Mesenchymal stem cell (in vitro differentiated cells and primary cell): ENCODE results near the gene CNBP.
"Not testable (repeated sequence)": the region's sequence is repeated elsewhere in the genome, so short reads cannot be mapped to it uniquely, and the experiment has no call there.

ENCODE experiments used
- DNase-seq: peaks from one replicate; pipeline ENCODE4 v3.0.0-alpha.2; 2013
- H2AFZ ChIP-seq: one replicate; pipeline ENCODE4 v1.6.1; 2013; ENCODE audit warnings: low read depth, mild to moderate bottlenecking, control low read depth, inconsistent platforms, low read length, moderate library complexity
- H2AK5ac ChIP-seq: 2 replicates; pipeline ENCODE4 v1.6.1; 2013; ENCODE audit warnings: low read length, moderate library complexity, mild to moderate bottlenecking, inconsistent platforms; ENCODE audit not compliant: severe bottlenecking
- H2BK120ac ChIP-seq: one replicate; pipeline ENCODE4 v1.6.1; 2013; ENCODE audit warnings: low read depth, mild to moderate bottlenecking, inconsistent platforms, low read length, moderate library complexity
- H2BK12ac ChIP-seq, 2 experiments: one replicate each; pipeline ENCODE4 v1.6.1; 2013; ENCODE audit warnings: inconsistent platforms in 2 of 2, low read length in 2 of 2, mild to moderate bottlenecking in 2 of 2, moderate library complexity in 2 of 2, control low read depth in 1 of 2
- H2BK15ac ChIP-seq: one replicate; pipeline ENCODE4 v1.6.1; 2013; ENCODE audit warnings: mild to moderate bottlenecking, low read depth, inconsistent platforms; ENCODE audit not compliant: poor library complexity, severe bottlenecking
- H2BK5ac ChIP-seq: 2 replicates; pipeline ENCODE4 v1.6.1; 2013; ENCODE audit warnings: low read depth, mild to moderate bottlenecking, low read length, control low read depth, inconsistent platforms; ENCODE audit not compliant: poor library complexity, severe bottlenecking
- H3K14ac ChIP-seq, 2 experiments: one replicate each; pipeline ENCODE4 v1.6.1; 2013; ENCODE audit warnings: inconsistent platforms in 2 of 2, low read length in 2 of 2, control low read depth in 1 of 2, mild to moderate bottlenecking in 1 of 2, moderate library complexity in 1 of 2
- H3K18ac ChIP-seq, 2 experiments: one replicate each; pipeline ENCODE4 v1.6.1; 2013; ENCODE audit warnings: inconsistent platforms in 2 of 2, low read length in 2 of 2, control low read depth in 1 of 2, low read depth in 1 of 2, mild to moderate bottlenecking in 1 of 2
- H3K23ac ChIP-seq, 2 experiments: one replicate each; pipeline ENCODE4 v1.6.1; 2013; ENCODE audit warnings: inconsistent platforms in 2 of 2, low read length in 2 of 2, mild to moderate bottlenecking in 2 of 2, moderate library complexity in 2 of 2, control low read depth in 1 of 2
- H3K27ac ChIP-seq: 2 replicates; pipeline ENCODE4 v1.5.1; 2013; ENCODE audit warnings: mild to moderate bottlenecking, moderate library complexity, low read length, control low read depth, inconsistent platforms; ENCODE audit not compliant: poor library complexity, severe bottlenecking
- H3K27me3 ChIP-seq, 2 experiments: 2 replicates each; pipeline versions ENCODE4 v1.6.1 to v1.7.0; 2013; ENCODE audit warnings: low read length in 2 of 2, mild to moderate bottlenecking in 2 of 2, moderate library complexity in 2 of 2, control low read depth in 1 of 2, inconsistent platforms in 1 of 2; ENCODE audit not compliant: control insufficient read depth in 1 of 2, insufficient read depth in 1 of 2
- H3K36me3 ChIP-seq, 2 experiments: 2 replicates each; pipeline versions ENCODE4 v1.6.1 to v1.7.0; 2013; ENCODE audit warnings: low read length in 2 of 2, control low read depth in 1 of 2, inconsistent platforms in 1 of 2, low read depth in 1 of 2, mild to moderate bottlenecking in 1 of 2; ENCODE audit not compliant: insufficient read depth in 2 of 2, control insufficient read depth in 1 of 2
- H3K4ac ChIP-seq, 2 experiments: one replicate each; pipeline ENCODE4 v1.6.1; 2013; ENCODE audit warnings: inconsistent platforms in 2 of 2, low read length in 2 of 2, mild to moderate bottlenecking in 2 of 2, moderate library complexity in 2 of 2, control low read depth in 1 of 2, low read depth in 1 of 2
- H3K4me1 ChIP-seq: 2 replicates; pipeline ENCODE4 v1.6.1; 2013; ENCODE audit warnings: low read depth, low read length, control low read depth; ENCODE audit not compliant: control insufficient read depth, insufficient read depth
- H3K4me2 ChIP-seq: 2 replicates; pipeline ENCODE4 v1.6.1; 2013; ENCODE audit warnings: low read length, mild to moderate bottlenecking, inconsistent platforms; ENCODE audit not compliant: poor library complexity, severe bottlenecking
- H3K4me3 ChIP-seq, 2 experiments: 2 replicates each; pipeline versions ENCODE4 v1.5.1 to v1.7.0; 2013; ENCODE audit warnings: low read length in 2 of 2, mild to moderate bottlenecking in 2 of 2, control low read depth in 1 of 2, low read depth in 1 of 2; ENCODE audit not compliant: insufficient read depth in 1 of 2
- H3K79me1 ChIP-seq: replicated peaks from 2 replicates; pipeline ENCODE4 v1.6.1; 2013; ENCODE audit warnings: mild to moderate bottlenecking, control low read depth, low read length, inconsistent platforms; ENCODE audit not compliant: poor library complexity, severe bottlenecking
- H3K9ac ChIP-seq: 2 replicates; pipeline ENCODE4 v1.7.0; 2013; ENCODE audit warnings: mild to moderate bottlenecking, low read length, moderate library complexity
- H3K9me3 ChIP-seq: 2 replicates; pipeline ENCODE4 v1.7.0; 2013; ENCODE audit warnings: mild to moderate bottlenecking, low read length; ENCODE audit not compliant: control insufficient read depth
- H4K8ac ChIP-seq: one replicate; pipeline ENCODE4 v1.6.1; 2013; ENCODE audit warnings: inconsistent platforms, mild to moderate bottlenecking, low read length, moderate library complexity
- H4K91ac ChIP-seq: one replicate; pipeline ENCODE4 v1.6.1; 2013; ENCODE audit warnings: mild to moderate bottlenecking, low read length, inconsistent platforms
- WGBS: methylation state at CpG from one replicate; pipeline ENCODE4 v1.1.7; 2013; ENCODE audit warnings: mixed read lengths; 5-methylcytosine and 5-hydroxymethylcytosine counted together

CNBP gene

DNA sequence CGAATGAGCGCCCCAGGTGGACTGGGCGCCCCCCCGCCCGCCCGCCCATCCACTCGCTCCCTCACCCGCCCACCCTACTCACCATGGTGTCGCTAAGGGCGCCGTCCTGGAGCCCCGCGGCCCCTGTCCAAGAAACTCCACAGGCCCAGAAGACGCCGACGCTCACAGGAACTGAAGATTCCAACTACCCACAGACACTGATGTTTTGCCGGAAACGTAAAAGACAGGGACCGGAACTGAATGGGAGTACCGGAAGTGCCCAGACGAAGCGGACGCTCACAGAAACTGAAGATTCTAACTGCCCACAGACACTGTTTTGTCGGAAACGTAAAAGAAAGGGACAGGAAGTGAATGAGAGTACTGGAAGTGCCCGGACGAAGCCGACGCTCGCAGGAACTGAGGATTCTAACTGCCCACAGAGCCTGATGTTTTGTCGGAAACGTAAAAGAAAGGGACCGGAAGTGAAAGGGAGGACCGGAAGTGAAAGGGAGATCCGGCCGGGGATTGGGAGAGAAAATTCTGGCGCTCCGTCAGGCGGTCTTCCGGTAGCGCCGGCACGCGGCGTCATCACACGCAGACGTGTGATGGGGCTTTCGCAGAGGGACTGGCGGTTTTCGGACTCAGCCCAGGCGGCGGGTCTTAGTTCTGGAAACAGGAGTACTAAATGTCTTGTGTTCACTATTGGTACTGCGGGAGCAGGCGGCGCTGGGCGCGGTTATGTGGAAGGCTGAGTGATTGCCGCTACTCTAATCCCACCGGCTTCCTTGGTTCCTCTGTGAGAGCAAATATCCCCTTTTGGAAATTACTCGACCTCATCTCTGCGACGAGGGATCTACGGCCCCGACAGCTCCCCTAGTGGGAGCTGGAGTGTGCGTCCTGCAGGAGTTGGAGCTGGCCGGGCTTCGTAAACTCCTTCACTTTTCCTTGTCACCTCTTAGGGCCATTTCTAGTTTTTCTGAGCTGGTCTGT, 22.5 kb downstream of the CNBP start, which contains the start of gene ISY1:
Gene ISY1 (minus strand): TSS at position 173 of the 969 bp plus-strand sequence. CDS start 88 bp downstream, at position 85.
- peak within 1 kb of the TSS in 1 of 2 experiments; percentile 73 for H3K23ac ChIP-seq
- H3K4me1 ChIP-seq: peaks cover 6% of the 10 kb centered on the region
- H2AFZ ChIP-seq: peak within 1 kb of the TSS; percentile 89
- H3K4me3 ChIP-seq: peak within 1 kb of the TSS; percentile 74 to 93
- H3K18ac ChIP-seq: peak within 1 kb of the TSS; percentile 88 to 89
- peak within 1 kb of the TSS; percentile 94 for H2BK15ac ChIP-seq
- H4K8ac ChIP-seq: peak within 1 kb of the TSS; percentile 91
- peak within 1 kb of the TSS; percentile 31 for H2AK5ac ChIP-seq
- H4K91ac ChIP-seq: peak within 1 kb of the TSS; percentile 85
- peaks cover 24 to 42% of the 10 kb centered on the region in 2 experiments for H3K36me3 ChIP-seq
- H3K27me3 ChIP-seq: no peaks in the 10 kb centered on the region
- peak within 1 kb of the TSS; percentile 90 for H2BK5ac ChIP-seq
- peak within 1 kb of the TSS; percentile 98 for H3K27ac ChIP-seq
- peak within 1 kb of the TSS; percentile 98 for H3K9ac ChIP-seq
- H2BK120ac ChIP-seq: no peak within 1 kb of the TSS
- no peak within 1 kb of the TSS for H2BK12ac ChIP-seq
- H3K14ac ChIP-seq: peak within 1 kb of the TSS in 1 of 2 experiments; percentile 36
- WGBS: under 1% methylated on average over 59 of the region's 67 CpGs
- no peaks in the 10 kb centered on the region for H3K9me3 ChIP-seq
- peaks cover 18% of the 10 kb centered on the region for H3K79me1 ChIP-seq
- peak within 1 kb of the TSS in 1 of 2 experiments; percentile 98 for H3K4ac ChIP-seq
- peak within 1 kb of the TSS; percentile 89 for H3K4me2 ChIP-seq
- peak; percentile 98 for DNase-seq

DNA sequence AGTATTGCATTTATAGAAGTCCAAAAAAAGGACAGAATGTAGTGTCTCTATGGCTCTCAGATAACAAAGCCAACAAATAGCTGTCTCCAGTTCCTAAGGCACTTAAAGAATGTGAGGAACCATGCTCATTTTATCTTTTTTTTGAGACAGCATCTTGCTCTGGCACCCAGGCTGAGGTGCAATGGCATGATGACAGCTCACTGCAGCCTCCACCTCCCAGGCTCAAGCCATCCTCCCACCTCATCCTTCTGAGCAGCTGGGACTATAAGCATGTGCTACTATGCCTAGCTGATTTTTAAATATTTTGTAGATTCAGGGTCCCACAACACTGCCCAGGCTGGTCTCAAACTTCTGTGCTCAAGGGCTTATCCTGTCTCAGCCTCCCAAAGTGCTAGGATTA, 38.9 kb downstream of the CNBP start:
- Histone ChIP-seq H2BK5ac (no peak overlapping the region), H3K18ac (no peak overlapping the region), H3K79me1 (peaks cover 5% of the 10 kb centered on the region), H3K4me2 (no peak overlapping the region), H3K27me3 (no peaks in the 10 kb centered on the region), H3K4ac (no peak overlapping the region), H3K4me3 (no peak overlapping the region), H3K4me1 (no peaks in the 10 kb centered on the region), H4K91ac (no peak overlapping the region), H2BK15ac (no peak overlapping the region), H3K9ac (no peak overlapping the region), H3K27ac (no peak overlapping the region), H2BK12ac (no peak overlapping the region), H3K14ac (no peak overlapping the region), H3K23ac (no peak overlapping the region), H2BK120ac (no peak overlapping the region), H3K9me3 (no peaks in the 10 kb centered on the region), H2AK5ac (no peak overlapping the region), H4K8ac (no peak overlapping the region), H3K36me3 (peaks cover 30 to 64% of the 10 kb centered on the region in 2 experiments), H2AFZ (no peak overlapping the region)
- no peak for DNase-seq

- not testable (repeated sequence) for H2BK5ac ChIP-seq, DNase-seq, H2BK120ac ChIP-seq, H4K91ac ChIP-seq, H2BK12ac ChIP-seq, H4K8ac ChIP-seq, H3K4ac ChIP-seq, H2AK5ac ChIP-seq, H2AFZ ChIP-seq, H3K9me3 ChIP-seq, H3K23ac ChIP-seq, H3K18ac ChIP-seq, H3K9ac ChIP-seq, H2BK15ac ChIP-seq, H3K79me1 ChIP-seq, H3K4me2 ChIP-seq, H3K14ac ChIP-seq, H3K4me3 ChIP-seq, H3K27ac ChIP-seq, H3K27me3 ChIP-seq, H3K4me1 ChIP-seq
- 92% methylated on average over 3 of the region's 5 CpGs for WGBS
- H3K36me3 ChIP-seq: peaks cover 42 to 55% of the 10 kb centered on the region in 2 experiments
Observed at GRCh38 chr3:129141011-129141410, 42.7 kb downstream of the CNBP start.

DNA sequence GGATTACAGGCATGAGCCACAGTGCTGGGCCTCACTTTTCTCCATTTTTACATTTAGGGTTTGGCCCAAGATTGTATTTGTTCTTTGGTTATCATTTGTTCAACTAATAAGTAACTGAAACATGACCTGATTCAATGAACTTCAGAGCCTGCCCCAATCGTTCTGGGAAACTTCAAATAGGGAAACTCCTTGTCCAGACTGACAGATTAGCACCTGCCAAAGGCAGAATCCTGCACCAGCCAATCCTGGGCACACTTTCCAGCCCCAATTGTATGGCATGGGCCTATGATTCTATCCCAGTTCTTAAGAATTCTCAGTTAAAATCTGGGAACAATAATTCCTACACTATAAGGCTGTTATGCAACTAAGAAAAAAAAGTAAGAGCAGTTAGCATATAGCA, 43.8 kb downstream of the CNBP start:
- H4K8ac ChIP-seq: no peak overlapping the region
- H2BK120ac ChIP-seq: no peak overlapping the region
- H2AFZ ChIP-seq: no peak overlapping the region
- no peak overlapping the region for H3K18ac ChIP-seq
- H3K79me1 ChIP-seq: no peaks in the 10 kb centered on the region
- H3K4ac ChIP-seq: no peak overlapping the region
- no peak overlapping the region for H3K23ac ChIP-seq
- H3K4me3 ChIP-seq: no peak overlapping the region
- no peak overlapping the region for H4K91ac ChIP-seq
- no peak overlapping the region for H2BK15ac ChIP-seq
- no peak overlapping the region for H3K9ac ChIP-seq
- H2BK12ac ChIP-seq: no peak overlapping the region
- H3K4me2 ChIP-seq: no peak overlapping the region
- no peaks in the 10 kb centered on the region for H3K4me1 ChIP-seq
- DNase-seq: no peak
- H2BK5ac ChIP-seq: no peak overlapping the region
- H3K14ac ChIP-seq: no peak overlapping the region
- H2AK5ac ChIP-seq: no peak overlapping the region
- H3K36me3 ChIP-seq: peaks cover 40 to 53% of the 10 kb centered on the region in 2 experiments
- H3K27me3 ChIP-seq: no peaks in the 10 kb centered on the region
- no peaks in the 10 kb centered on the region for H3K9me3 ChIP-seq
- no peak overlapping the region for H3K27ac ChIP-seq
- WGBS: 68% methylated on average over 1 of the region's 1 CpG
